ENCODE data around the gene HK3.

GRCh38 chr5:176844281-176844680 lies 54.9 kb downstream of the HK3 start:
- TF ChIP-seq CTCF (IDR thresholded peaks at IDR 0.05; ENCODE audit: low read length) (no peak), EZH2 (IDR thresholded peaks at IDR 0.05; ENCODE audit: borderline replicate concordance, low read length) (no peak)

All from OCI-LY1 (cell line).